ENCODE measurements around the gene FLNA.

- no peak for TF ChIP-seq CTCF (IDR thresholded peaks at IDR 0.05; ENCODE audit: poor library complexity, severe bottlenecking)
- no peak for TF ChIP-seq EZH2 (IDR thresholded peaks at IDR 0.05; ENCODE audit: borderline replicate concordance, insufficient read depth, low read length, poor library complexity, severe bottlenecking)
- TF ChIP-seq EP300 (conservative IDR thresholded peaks at IDR 0.05; ENCODE audit: poor library complexity, severe bottlenecking), result no peak
- no peak for TF ChIP-seq REST (IDR thresholded peaks at IDR 0.05; ENCODE audit: borderline replicate concordance)
Observed at GRCh38 chrX:154367474-154368308, 6.7 kb downstream of the FLNA start.

Data from neural cell (in vitro differentiated cells).